MM.1S (cell line): Measurements from ENCODE around the gene ARHGAP27.

ENCODE experiments used
- DNase-seq: peaks from one replicate; pipeline ENCODE4 v3.0.0-alpha.2; 2015
- H2AFZ ChIP-seq: fragments of 300-600 bp; sonication (generic); 2 replicates; pipeline ENCODE4 v1.6.0; 2016; ENCODE audit warnings: antibody characterized with exemption, low read length
- H3F3A ChIP-seq: fragments of 300-600 bp; sonication (generic); 2 replicates; pipeline ENCODE4 v1.6.1; 2016; ENCODE audit warnings: mild to moderate bottlenecking, antibody characterized with exemption, low read length, moderate library complexity, mixed read lengths; ENCODE audit not compliant: insufficient read depth
- H3K27ac ChIP-seq: fragments of 300-600 bp; sonication (generic); 2 replicates; pipeline ENCODE4 v1.5.1; 2016; ENCODE audit warnings: mild to moderate bottlenecking, low read length
- H3K27me3 ChIP-seq: fragments of 300-600 bp; sonication (generic); replicated peaks from 2 replicates; pipeline ENCODE4 v1.6.0; 2016; ENCODE audit warnings: low read length; ENCODE audit not compliant: insufficient read depth
- H3K36me3 ChIP-seq: fragments of 300-600 bp; sonication (generic); replicated peaks from 2 replicates; pipeline ENCODE4 v1.6.1; 2016; ENCODE audit warnings: mild to moderate bottlenecking, low read length, mixed read lengths; ENCODE audit not compliant: insufficient read depth
- H3K4me1 ChIP-seq: fragments of 300-600 bp; sonication (generic); 2 replicates; pipeline ENCODE4 v1.6.1; 2016; ENCODE audit warnings: low read length, mixed read lengths
- H3K4me2 ChIP-seq: fragments of 300-600 bp; sonication (generic); 2 replicates; pipeline ENCODE4 v1.6.0; 2016; ENCODE audit warnings: low read depth, low read length
- H3K4me3 ChIP-seq: fragments of 300-600 bp; sonication (generic); 2 replicates; pipeline ENCODE4 v1.5.1; 2016; ENCODE audit warnings: low read length, mixed read lengths
- H3K79me2 ChIP-seq: fragments of 300-600 bp; sonication (generic); 2 replicates; pipeline ENCODE4 v1.6.1; 2016; ENCODE audit warnings: mixed run types, low read length, mixed read lengths
- H3K9ac ChIP-seq: fragments of 300-600 bp; sonication (generic); 2 replicates; pipeline ENCODE4 v1.6.1; 2016; ENCODE audit warnings: low read length, mixed read lengths
- H3K9me2 ChIP-seq: fragments of 300-600 bp; sonication (generic); replicated peaks from 2 replicates; pipeline ENCODE4 v1.6.1; 2016; ENCODE audit warnings: mild to moderate bottlenecking, low read length, mixed read lengths; ENCODE audit not compliant: insufficient read depth
- H3K9me3 ChIP-seq: fragments of 300-600 bp; sonication (generic); replicated peaks from 2 replicates; pipeline ENCODE4 v1.6.1; 2016; ENCODE audit warnings: mild to moderate bottlenecking, low read length, mixed read lengths; ENCODE audit not compliant: insufficient read depth
- H4K20me1 ChIP-seq: fragments of 300-600 bp; sonication (generic); 2 replicates; pipeline ENCODE4 v1.6.1; 2016; ENCODE audit warnings: mild to moderate bottlenecking, low read length, moderate library complexity, mixed read lengths; ENCODE audit not compliant: insufficient read depth
- CTCF ChIP-seq: fragments of 300-600 bp; sonication (generic); IDR thresholded peaks from 2 replicates; pipeline ENCODE4 v1.5.1; 2016; ENCODE audit warnings: antibody characterized with exemption, low read length, mixed read lengths
- EZH2 ChIP-seq: fragments of 300-600 bp; sonication (generic); optimal IDR thresholded peaks from 2 replicates; pipeline ENCODE3; 2017; ENCODE audit warnings: low read depth, mild to moderate bottlenecking, antibody characterized with exemption, low read length, mixed read lengths
- EZH2phosphoT487 ChIP-seq: fragments of 300-600 bp; sonication (generic); IDR thresholded peaks from 2 replicates; pipeline ENCODE4 v1.6.1; 2018; ENCODE audit warnings: antibody characterized with exemption, low read length

Gene ARHGAP27

GRCh38 chr17:45353043-45353442 lies 79.6 kb downstream of the ARHGAP27 start:
- H3K4me1 ChIP-seq, result no peaks in the 10 kb centered on the region
- no peaks in the 10 kb centered on the region for H4K20me1 ChIP-seq
- H3K4me3 ChIP-seq, result no peak overlapping the region
- H3K27ac ChIP-seq, result no peak overlapping the region
- H3K79me2 ChIP-seq, result no peaks in the 10 kb centered on the region
- TF ChIP-seq EZH2phosphoT487, result no peak
- TF ChIP-seq EZH2, result no peak
- no peak for TF ChIP-seq CTCF
- H3K9me3 ChIP-seq, result no peaks in the 10 kb centered on the region
- no peak for DNase-seq
- no peaks in the 10 kb centered on the region for H3K9me2 ChIP-seq
- H3K4me2 ChIP-seq, result no peak overlapping the region
- H2AFZ ChIP-seq, result no peak overlapping the region
- no peaks in the 10 kb centered on the region for H3K27me3 ChIP-seq
- no peak overlapping the region for H3K9ac ChIP-seq
- H3K36me3 ChIP-seq, result no peaks in the 10 kb centered on the region
- no peaks in the 10 kb centered on the region for H3F3A ChIP-seq

- Histone ChIP-seq H3K9ac (no peak overlapping the region), H4K20me1 (no peaks in the 10 kb centered on the region), H3K9me3 (no peaks in the 10 kb centered on the region), H3F3A (no peaks in the 10 kb centered on the region), H3K36me3 (no peaks in the 10 kb centered on the region), H3K9me2 (no peaks in the 10 kb centered on the region), H3K4me1 (no peaks in the 10 kb centered on the region), H3K27ac (no peak overlapping the region), H3K27me3 (no peaks in the 10 kb centered on the region), H3K4me3 (no peak overlapping the region), H2AFZ (no peak overlapping the region), H3K4me2 (no peak overlapping the region), H3K79me2 (no peaks in the 10 kb centered on the region)
- TF ChIP-seq CTCF, result no peak
- TF ChIP-seq EZH2phosphoT487, result no peak
- TF ChIP-seq EZH2, result no peak
- no peak for DNase-seq
Observed at GRCh38 chr17:45351831-45352230, 80.8 kb downstream of the ARHGAP27 start.

- H3K4me2 ChIP-seq, result no peak overlapping the region
- no peaks in the 10 kb centered on the region for H3K9me3 ChIP-seq
- H4K20me1 ChIP-seq, result no peaks in the 10 kb centered on the region
- no peak overlapping the region for H2AFZ ChIP-seq
- H3K9ac ChIP-seq, result no peak overlapping the region
- no peak overlapping the region for H3K4me3 ChIP-seq
- DNase-seq, result no peak
- H3K9me2 ChIP-seq, result no peaks in the 10 kb centered on the region
- no peaks in the 10 kb centered on the region for H3F3A ChIP-seq
- H3K36me3 ChIP-seq, result no peaks in the 10 kb centered on the region
- no peaks in the 10 kb centered on the region for H3K27me3 ChIP-seq
- H3K27ac ChIP-seq, result no peak overlapping the region
- H3K79me2 ChIP-seq, result no peaks in the 10 kb centered on the region
- no peak for TF ChIP-seq EZH2
- no peaks in the 10 kb centered on the region for H3K4me1 ChIP-seq
Observed at GRCh38 chr17:45347444-45347843, 85.2 kb downstream of the ARHGAP27 start.

- no peaks in the 10 kb centered on the region for H4K20me1 ChIP-seq
- no peaks in the 10 kb centered on the region for H3K9me3 ChIP-seq
- H3K9me2 ChIP-seq, result no peaks in the 10 kb centered on the region
- H3K4me3 ChIP-seq, result no peak overlapping the region
- H3K4me2 ChIP-seq, result no peak overlapping the region
- no peak overlapping the region for H2AFZ ChIP-seq
- H3K36me3 ChIP-seq, result no peaks in the 10 kb centered on the region
- no peak overlapping the region for H3K27ac ChIP-seq
- TF ChIP-seq EZH2phosphoT487 (no peak), EZH2 (no peak), CTCF (no peak)
- H3K4me1 ChIP-seq, result no peaks in the 10 kb centered on the region
- H3K9ac ChIP-seq, result no peak overlapping the region
- no peaks in the 10 kb centered on the region for H3K27me3 ChIP-seq
- DNase-seq, result no peak
- no peaks in the 10 kb centered on the region for H3F3A ChIP-seq
- H3K79me2 ChIP-seq, result no peaks in the 10 kb centered on the region
Observed at GRCh38 chr17:45346216-45347015, 86.3 kb downstream of the ARHGAP27 start.
